ENCODE results near the gene ANKAR.

ANKAR gene

GRCh38 chr2:189654641-189655040, 19.8 kb upstream of the ANKAR start:
- Histone ChIP-seq H3F3A (ENCODE audit: insufficient read depth, low read length) (no peaks in the 10 kb centered on the region), H3K9me3 (ENCODE audit: low read length) (0 out of 2 replicates have a peak, but pooled peaks cover 2% of the 10 kb centered on the region), H3K36me3 (ENCODE audit: insufficient read depth, low read length) (no peaks in the 10 kb centered on the region), H3K9ac (ENCODE audit: low read length) (no peak overlapping the region), H4K20me1 (ENCODE audit: insufficient read depth, low read length) (no peaks in the 10 kb centered on the region), H3K4me3 (ENCODE audit: low read depth, low read length, poor library complexity, severe bottlenecking) (no peak overlapping the region), H3K9me2 (ENCODE audit: low read depth, low read length) (no peaks in the 10 kb centered on the region), H3K79me2 (ENCODE audit: insufficient read depth, low read length) (no peaks in the 10 kb centered on the region), H3K4me1 (ENCODE audit: insufficient read depth, low read length, severe bottlenecking) (peaks cover 18% of the 10 kb centered on the region), H2AFZ (ENCODE audit: low read length) (no peak overlapping the region), H3K27ac (ENCODE audit: low read depth, low read length, poor library complexity, severe bottlenecking) (no peak overlapping the region), H3K27me3 (ENCODE audit: insufficient read depth, low read length) (no peaks in the 10 kb centered on the region), H3K4me2 (ENCODE audit: low read length) (no peak overlapping the region)
- TF ChIP-seq CTCF (IDR thresholded peaks at IDR 0.05; ENCODE audit: low read length) (no peak), EZH2 (IDR thresholded peaks at IDR 0.05; ENCODE audit: borderline replicate concordance, low read length) (no peak)

GRCh38 chr2:189657867-189658266, 16.6 kb upstream of the ANKAR start:
- H3K27ac ChIP-seq (ENCODE audit: low read depth, low read length, poor library complexity, severe bottlenecking) = no peak overlapping the region
- H3K9me2 ChIP-seq (ENCODE audit: low read depth, low read length) = no peaks in the 10 kb centered on the region
- peak overlapping the region; percentile 37; the same call in 1 of the 2 replicates for H3K4me2 ChIP-seq (ENCODE audit: low read length)
- H3K79me2 ChIP-seq (ENCODE audit: insufficient read depth, low read length) = peaks cover 14% of the 10 kb centered on the region
- H2AFZ ChIP-seq (ENCODE audit: low read length) = peak overlapping the region; percentile 74
- peaks cover 28% of the 10 kb centered on the region for H3K4me1 ChIP-seq (ENCODE audit: insufficient read depth, low read length, severe bottlenecking)
- H3K36me3 ChIP-seq (ENCODE audit: insufficient read depth, low read length) = no peaks in the 10 kb centered on the region
- no peak overlapping the region for H3K4me3 ChIP-seq (ENCODE audit: low read depth, low read length, poor library complexity, severe bottlenecking)
- H4K20me1 ChIP-seq (ENCODE audit: insufficient read depth, low read length) = no peaks in the 10 kb centered on the region
- no peaks in the 10 kb centered on the region for H3K27me3 ChIP-seq (ENCODE audit: insufficient read depth, low read length)
- no peak overlapping the region; the same call in 1 of the 2 replicates for H3K9ac ChIP-seq (ENCODE audit: low read length)
- H3K9me3 ChIP-seq (ENCODE audit: low read length) = no peaks in the 10 kb centered on the region
- TF ChIP-seq EZH2 (IDR thresholded peaks at IDR 0.05; ENCODE audit: borderline replicate concordance, low read length) (no peak), CTCF (IDR thresholded peaks at IDR 0.05; ENCODE audit: low read length) (no peak)
- H3F3A ChIP-seq (ENCODE audit: insufficient read depth, low read length) = no peaks in the 10 kb centered on the region

- peaks cover 19% of the 10 kb centered on the region for H3K79me2 ChIP-seq (ENCODE audit: insufficient read depth, low read length)
- no peaks in the 10 kb centered on the region for H3K27me3 ChIP-seq (ENCODE audit: insufficient read depth, low read length)
- H3K36me3 ChIP-seq (ENCODE audit: insufficient read depth, low read length) = peaks cover 2% of the 10 kb centered on the region; the same call in 1 of the 2 replicates
- H3F3A ChIP-seq (ENCODE audit: insufficient read depth, low read length) = no peaks in the 10 kb centered on the region
- H3K9ac ChIP-seq (ENCODE audit: low read length) = no peak overlapping the region
- no peaks in the 10 kb centered on the region for H3K9me2 ChIP-seq (ENCODE audit: low read depth, low read length)
- peaks cover 32% of the 10 kb centered on the region for H3K4me1 ChIP-seq (ENCODE audit: insufficient read depth, low read length, severe bottlenecking)
- H3K9me3 ChIP-seq (ENCODE audit: low read length) = no peaks in the 10 kb centered on the region
- H4K20me1 ChIP-seq (ENCODE audit: insufficient read depth, low read length) = no peaks in the 10 kb centered on the region
- peak overlapping the region; percentile 37 for H3K4me2 ChIP-seq (ENCODE audit: low read length)
- peak overlapping the region; percentile 74 for H2AFZ ChIP-seq (ENCODE audit: low read length)
- TF ChIP-seq EZH2 (IDR thresholded peaks at IDR 0.05; ENCODE audit: borderline replicate concordance, low read length) (no peak), CTCF (IDR thresholded peaks at IDR 0.05; ENCODE audit: low read length) (no peak)
- no peak overlapping the region for H3K27ac ChIP-seq (ENCODE audit: low read depth, low read length, poor library complexity, severe bottlenecking)
- H3K4me3 ChIP-seq (ENCODE audit: low read depth, low read length, poor library complexity, severe bottlenecking) = no peak overlapping the region
These were observed 15.9 kb upstream of the ANKAR start for GRCh38 chr2:189658306-189659212.
